ENCODE results near the gene ANGPTL4.

- TF ChIP-seq CTCF (IDR thresholded peaks at IDR 0.05; ENCODE audit: low read length) (no peak), EZH2 (IDR thresholded peaks at IDR 0.05; ENCODE audit: borderline replicate concordance, low read length) (no peak)
These were observed 2.2 kb downstream of the ANGPTL4 start for GRCh38 chr19:8366121-8366581.
